Measurements from ENCODE around the gene GPANK1. TPM values are rescaled to one million over a fixed set of nuclear protein-coding genes. Genes with fewer than 3 reads are reported as not detected.

GPANK1 gene
- total and polyA plus RNA-seq, 9 of the 15 experiments (the other 6 are each of a cell fraction or from before 2014, with no cell fraction given), result 32.2 to 111 (median 46.3) TPM

DNA sequence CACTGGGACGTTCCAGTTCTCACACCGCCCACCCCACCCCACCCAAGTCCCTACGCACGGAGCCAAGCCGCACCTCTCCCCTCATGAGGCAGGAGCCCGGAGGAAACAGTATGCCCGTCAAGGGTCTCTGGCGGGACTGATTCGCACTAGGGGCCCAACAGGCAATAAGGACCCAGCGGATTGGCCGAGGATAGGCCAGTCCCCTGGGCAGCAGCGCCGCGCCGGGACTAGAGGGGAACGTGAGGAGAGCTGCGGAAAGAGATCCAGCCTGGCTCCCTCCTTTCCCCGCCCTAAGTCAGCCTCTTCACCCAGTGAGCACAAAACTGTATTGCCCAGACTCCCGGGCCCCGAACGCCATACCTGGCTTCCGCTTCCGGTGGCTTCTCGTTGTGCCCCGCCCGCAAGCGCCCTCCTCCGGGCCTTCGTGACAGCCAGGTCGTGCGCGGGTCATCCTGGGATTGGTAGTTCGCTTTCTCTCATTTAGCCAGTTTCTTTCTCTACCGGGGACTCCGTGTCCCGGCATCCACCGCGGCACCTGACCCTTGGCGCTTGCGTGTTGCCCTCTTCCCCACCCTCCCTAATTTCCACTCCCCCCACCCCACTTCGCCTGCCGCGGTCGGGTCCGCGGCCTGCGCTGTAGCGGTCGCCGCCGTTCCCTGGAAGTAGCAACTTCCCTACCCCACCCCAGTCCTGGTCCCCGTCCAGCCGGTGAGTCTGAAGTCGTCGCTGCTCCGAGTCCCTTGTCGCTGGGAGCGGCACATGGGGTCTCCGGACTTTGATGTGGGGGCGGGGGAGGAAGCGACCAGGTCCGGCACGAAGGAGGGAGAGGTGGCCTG lies 922 bp upstream of the GPANK1 start, which contains the start of gene CSNK2B (continued):
- TF ChIP-seq ZNF57 (CRISPR knock-in tag; IDR thresholded peaks at IDR 0.05) (peak; percentile 82; the same call in 1 of the 2 replicates), ZNF644 (tag; IDR thresholded peaks at IDR 0.05; ENCODE audit: low read depth) (peak; percentile 95), COPS2 (conservative IDR thresholded peaks at IDR 0.05) (no peak), NFRKB (IDR thresholded peaks at IDR 0.05; ENCODE audit: low read depth) (peak; percentile 94), ZNF184 (CRISPR knock-in tag; IDR thresholded peaks at IDR 0.05) (no peak), GMEB1 (CRISPR knock-in tag; IDR thresholded peaks at IDR 0.05) (peak; percentile 77), KHSRP (IDR thresholded peaks at IDR 0.05) (no peak), SP1 (CRISPR knock-in tag; IDR thresholded peaks at IDR 0.05) (peak; percentile 89), CHCHD3 (CRISPR knock-in tag; IDR thresholded peaks at IDR 0.05) (peak; percentile 94), ZNF316 (IDR thresholded peaks at IDR 0.05) (no peak; the same call in 1 of the 2 replicates), XRCC4 (IDR thresholded peaks at IDR 0.05; ENCODE audit: extremely low read depth, insufficient read depth, insufficient read length) (no peak), MIER1 (IDR thresholded peaks at IDR 0.05; ENCODE audit: low read depth) (no peak), CC2D1A (IDR thresholded peaks at IDR 0.05) (no peak), NCOA1 (IDR thresholded peaks at IDR 0.05; ENCODE audit: low read depth) (peak; percentile 27; the same call in 1 of the 2 replicates), WHSC1 (IDR thresholded peaks at IDR 0.05; ENCODE audit: low read length) (no peak), CHD2 (IDR thresholded peaks at IDR 0.05; ENCODE audit: low read depth, low read length) (peak; percentile 12; the same call in 1 of the 2 replicates), BCLAF1 (IDR thresholded peaks at IDR 0.05; ENCODE audit: borderline replicate concordance in 1 of 2, control insufficient read depth in 1 of 2, low read depth in 2 of 2, low read length in 1 of 2) (0 out of 4 replicates have a peak, but pooled peaks of 1 of the 2 experiments have one; percentile 87), FOXJ3 (CRISPR knock-in tag; IDR thresholded peaks at IDR 0.05) (no peak), GABPA (tag; conservative IDR thresholded peaks at IDR 0.05; ENCODE audit: low read depth) (no peak), POLR2AphosphoS5 (IDR thresholded peaks at IDR 0.05; ENCODE audit: control insufficient read depth, insufficient read depth, low read depth, low read length) (peak; percentile 97)
- TF ChIP-seq, protein P1, sequence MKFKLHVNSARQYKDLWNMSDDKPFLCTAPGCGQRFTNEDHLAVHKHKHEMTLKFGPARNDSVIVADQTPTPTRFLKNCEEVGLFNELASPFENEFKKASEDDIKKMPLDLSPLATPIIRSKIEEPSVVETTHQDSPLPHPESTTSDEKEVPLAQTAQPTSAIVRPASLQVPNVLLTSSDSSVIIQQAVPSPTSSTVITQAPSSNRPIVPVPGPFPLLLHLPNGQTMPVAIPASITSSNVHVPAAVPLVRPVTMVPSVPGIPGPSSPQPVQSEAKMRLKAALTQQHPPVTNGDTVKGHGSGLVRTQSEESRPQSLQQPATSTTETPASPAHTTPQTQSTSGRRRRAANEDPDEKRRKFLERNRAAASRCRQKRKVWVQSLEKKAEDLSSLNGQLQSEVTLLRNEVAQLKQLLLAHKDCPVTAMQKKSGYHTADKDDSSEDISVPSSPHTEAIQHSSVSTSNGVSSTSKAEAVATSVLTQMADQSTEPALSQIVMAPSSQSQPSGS (CRISPR knock-in tag; IDR thresholded peaks at IDR 0.05), result no peak
- TF ChIP-seq, protein P2, sequence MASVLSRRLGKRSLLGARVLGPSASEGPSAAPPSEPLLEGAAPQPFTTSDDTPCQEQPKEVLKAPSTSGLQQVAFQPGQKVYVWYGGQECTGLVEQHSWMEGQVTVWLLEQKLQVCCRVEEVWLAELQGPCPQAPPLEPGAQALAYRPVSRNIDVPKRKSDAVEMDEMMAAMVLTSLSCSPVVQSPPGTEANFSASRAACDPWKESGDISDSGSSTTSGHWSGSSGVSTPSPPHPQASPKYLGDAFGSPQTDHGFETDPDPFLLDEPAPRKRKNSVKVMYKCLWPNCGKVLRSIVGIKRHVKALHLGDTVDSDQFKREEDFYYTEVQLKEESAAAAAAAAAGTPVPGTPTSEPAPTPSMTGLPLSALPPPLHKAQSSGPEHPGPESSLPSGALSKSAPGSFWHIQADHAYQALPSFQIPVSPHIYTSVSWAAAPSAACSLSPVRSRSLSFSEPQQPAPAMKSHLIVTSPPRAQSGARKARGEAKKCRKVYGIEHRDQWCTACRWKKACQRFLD (CRISPR knock-in tag; IDR thresholded peaks at IDR 0.05), result no peak
